Esophagus squamous epithelium (tissue), 4 donors: Measurements from ENCODE around the gene ZC3H12A.

Experiments used
- CTCF ChIP-seq, 6 experiments: fragments of 450-650 bp in 4 of 6; fragments of 200-600 bp in 2 of 6; sonication (generic) in 2 of 6; IDR thresholded peaks; one replicate each; pipeline ENCODE4 v1.5.1; 2016 to 2019; ENCODE audit warnings: antibody characterized with exemption in 6 of 6, mild to moderate bottlenecking in 4 of 6, moderate library complexity in 4 of 6
- POLR2A ChIP-seq, 4 donors: fragments of 450-650 bp; IDR thresholded peaks; one replicate each; pipeline ENCODE4 v1.6.1; 2017; ENCODE audit warnings: antibody characterized with exemption in 4 of 4, mild to moderate bottlenecking in 4 of 4, moderate library complexity in 3 of 4

GRCh38 chr1:37498872-37499617, 24.7 kb downstream of the ZC3H12A start:
- TF ChIP-seq CTCF (IDR thresholded peaks at IDR 0.05) (no peak), POLR2A (IDR thresholded peaks at IDR 0.05) (no peak)
